HG02571 (cell line): ENCODE measurements around the gene SIAE.
"Not testable (repeated sequence)": the region's sequence is repeated elsewhere in the genome, so short reads cannot be mapped to it uniquely, and the experiment has no call there.

Source experiments
- ATAC-seq: cut with Tn5 transposase; IDR thresholded peaks from one replicate; pipeline ENCODE4 v1.9.1; 2021; ENCODE audit warnings: mild to moderate bottlenecking, moderate library complexity; ENCODE audit not compliant: unreplicated experiment

Gene SIAE

GRCh38 chr11:124625504-124626168 lies 47.9 kb downstream of the SIAE start:
- ATAC-seq: no peak

- no peak for ATAC-seq
These were observed 49.5 kb downstream of the SIAE start for GRCh38 chr11:124623861-124624525.

- ATAC-seq: peak; percentile 99
These were observed 50.7 kb downstream of the SIAE start, which contains the start of gene TBRG1 for GRCh38 chr11:124622531-124623451. TBRG1 (plus strand) TSS chr11:124622864; CDS start chr11:124623084, 220 bp downstream.

- ATAC-seq: no peak
These were observed 54.7 kb downstream of the SIAE start for GRCh38 chr11:124618863-124619262.

- no peak for ATAC-seq
These were observed 60.8 kb downstream of the SIAE start for GRCh38 chr11:124612567-124613246.

- no peak for ATAC-seq
These were observed 61.5 kb downstream of the SIAE start for GRCh38 chr11:124612045-124612444.

GRCh38 chr11:124611064-124611463 lies 62.5 kb downstream of the SIAE start, which contains the start of gene PANX3:
PANX3 (plus strand) TSS chr11:124611428; CDS start chr11:124611557, 129 bp downstream.
- no peak for ATAC-seq

GRCh38 chr11:124610295-124610694 lies 63.2 kb downstream of the SIAE start:
- ATAC-seq: no peak

- ATAC-seq: no peak
These were observed 65.4 kb downstream of the SIAE start for GRCh38 chr11:124608147-124608546.

GRCh38 chr11:124605719-124606118 lies 67.8 kb downstream of the SIAE start:
- no peak for ATAC-seq

GRCh38 chr11:124602723-124603122 lies 70.8 kb downstream of the SIAE start:
- not testable (repeated sequence) for ATAC-seq

- ATAC-seq: no peak
These were observed 71.3 kb downstream of the SIAE start for GRCh38 chr11:124602193-124602592.

GRCh38 chr11:124600621-124601320 lies 72.8 kb downstream of the SIAE start:
- ATAC-seq: no peak

GRCh38 chr11:124597626-124598025 lies 75.9 kb downstream of the SIAE start:
- ATAC-seq: no peak

- no peak for ATAC-seq
These were observed 78.2 kb downstream of the SIAE start for GRCh38 chr11:124595302-124595701.

- no peak for ATAC-seq
These were observed 80.9 kb downstream of the SIAE start for GRCh38 chr11:124592627-124593026.

- ATAC-seq: no peak
These were observed 82.1 kb downstream of the SIAE start for GRCh38 chr11:124591430-124591829.

- ATAC-seq: no peak
These were observed 87.2 kb downstream of the SIAE start for GRCh38 chr11:124586238-124586860.

- no peak for ATAC-seq
These were observed 88.7 kb downstream of the SIAE start for GRCh38 chr11:124584681-124585372.
